CD1c-positive myeloid dendritic cell (primary cell): ENCODE data around the gene GAGE10.
"Not testable (repeated sequence)": the region's sequence is repeated elsewhere in the genome, so short reads cannot be mapped to it uniquely, and the experiment has no call there.

ENCODE experiments used
- DNase-seq: peaks from one replicate; pipeline ENCODE4 v3.0.0-alpha.2; 2016; ENCODE audit errors: extremely low spot score

The GAGE10 gene

GRCh38 chrX:49276207-49276606 lies 27.2 kb upstream of the GAGE10 start:
- DNase-seq: no peak

GRCh38 chrX:49276671-49277534 lies 26.5 kb upstream of the GAGE10 start:
- no peak for DNase-seq

GRCh38 chrX:49277535-49277830 lies 26.0 kb upstream of the GAGE10 start:
- no peak for DNase-seq

GRCh38 chrX:49278081-49278480 lies 25.4 kb upstream of the GAGE10 start:
- no peak for DNase-seq

- no peak for DNase-seq
Observed at GRCh38 chrX:49282647-49283011, 20.8 kb upstream of the GAGE10 start.

GRCh38 chrX:49284212-49284611 lies 19.2 kb upstream of the GAGE10 start:
- DNase-seq: no peak

GRCh38 chrX:49286136-49286535 lies 17.3 kb upstream of the GAGE10 start:
- DNase-seq: no peak

GRCh38 chrX:49286581-49286980 lies 16.9 kb upstream of the GAGE10 start:
- no peak for DNase-seq

- DNase-seq: no peak
Observed at GRCh38 chrX:49287665-49288064, 15.8 kb upstream of the GAGE10 start.

GRCh38 chrX:49290215-49290614 lies 13.2 kb upstream of the GAGE10 start:
- DNase-seq: no peak

- DNase-seq: peak; percentile 50
Observed at GRCh38 chrX:49291615-49292337, 11.7 kb upstream of the GAGE10 start.

- DNase-seq: no peak
Observed at GRCh38 chrX:49292400-49293362, 10.8 kb upstream of the GAGE10 start.

GRCh38 chrX:49299293-49299692 lies 4.2 kb upstream of the GAGE10 start:
- not testable (repeated sequence) for DNase-seq

- DNase-seq: no peak
Observed at GRCh38 chrX:49300703-49301102, 2.7 kb upstream of the GAGE10 start.

GRCh38 chrX:49307775-49308174 lies 4.3 kb downstream of the GAGE10 start:
- not testable (repeated sequence) for DNase-seq

GRCh38 chrX:49308604-49309269 lies 5.3 kb downstream of the GAGE10 start:
- DNase-seq: peak; percentile 52

GRCh38 chrX:49309401-49309981 lies 6.0 kb downstream of the GAGE10 start:
- DNase-seq: no peak

GRCh38 chrX:49310371-49310770 lies 6.9 kb downstream of the GAGE10 start:
- DNase-seq: no peak

GRCh38 chrX:49312176-49312575 lies 8.7 kb downstream of the GAGE10 start:
- no peak for DNase-seq

GRCh38 chrX:49316085-49316484 lies 12.6 kb downstream of the GAGE10 start:
- no peak for DNase-seq

GRCh38 chrX:49321737-49322136 lies 18.3 kb downstream of the GAGE10 start, which contains the start of gene GAGE12J:
TSS of gene GAGE12J (plus strand) at chrX:49322037. CDS start at chrX:49323194, 1,157 bp downstream.
- not testable (repeated sequence) for DNase-seq
